Renal pelvis (tissue), 4 donors: ENCODE results near the gene MKNK1. TPM values are rescaled to one million over a fixed set of nuclear protein-coding genes. Genes with fewer than 3 reads are reported as not detected.

Experiments used
- DNase-seq: peaks from one replicate; pipeline ENCODE4 v3.0.0-alpha.2; 2013
- polyA plus RNA-seq, 3 donors: library from polyadenylated mRNA; unstranded; fragments of 120-200 nt; gene quantifications; one replicate each; pipeline ENCODE4 v1.2.1, GENCODE V29; 2013; ENCODE audit not compliant: insufficient read length in 3 of 3

MKNK1 gene
- polyA plus RNA-seq, 3 donors: 20.8 to 46.9 (median 42.0) TPM

DNA sequence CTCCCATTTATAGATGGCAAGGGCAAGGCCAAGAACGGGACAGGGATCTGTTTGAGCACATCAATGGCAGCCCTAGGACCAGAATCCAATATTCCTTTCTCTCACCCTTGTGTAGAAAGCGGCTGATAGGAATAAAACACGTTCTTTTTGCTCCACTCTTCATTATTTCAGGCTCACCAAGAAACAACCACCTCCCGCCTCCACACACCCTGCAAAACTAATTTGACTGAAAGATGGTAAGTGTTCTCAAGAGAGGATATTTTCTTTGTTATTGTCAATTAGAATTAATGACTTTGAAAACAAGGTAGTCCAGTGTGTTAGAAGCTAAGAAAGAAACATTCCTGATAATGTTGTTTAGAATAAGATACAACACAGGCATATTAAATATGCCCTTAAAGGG is 40.7 kb downstream of the MKNK1 start:
- no peak for DNase-seq

- no peak for DNase-seq
Observed at GRCh38 chr1:46562498-46562897, 41.6 kb downstream of the MKNK1 start.

GRCh38 chr1:46558966-46559365 is 45.1 kb downstream of the MKNK1 start:
- DNase-seq: no peak

GRCh38 chr1:46558141-46558963 is 45.7 kb downstream of the MKNK1 start:
- no peak for DNase-seq

GRCh38 chr1:46557403-46557802 is 46.7 kb downstream of the MKNK1 start:
- DNase-seq: no peak

- DNase-seq: no peak
Observed at GRCh38 chr1:46556822-46557221, 47.2 kb downstream of the MKNK1 start.

GRCh38 chr1:46555826-46556619 is 48.0 kb downstream of the MKNK1 start:
- DNase-seq: no peak

DNA sequence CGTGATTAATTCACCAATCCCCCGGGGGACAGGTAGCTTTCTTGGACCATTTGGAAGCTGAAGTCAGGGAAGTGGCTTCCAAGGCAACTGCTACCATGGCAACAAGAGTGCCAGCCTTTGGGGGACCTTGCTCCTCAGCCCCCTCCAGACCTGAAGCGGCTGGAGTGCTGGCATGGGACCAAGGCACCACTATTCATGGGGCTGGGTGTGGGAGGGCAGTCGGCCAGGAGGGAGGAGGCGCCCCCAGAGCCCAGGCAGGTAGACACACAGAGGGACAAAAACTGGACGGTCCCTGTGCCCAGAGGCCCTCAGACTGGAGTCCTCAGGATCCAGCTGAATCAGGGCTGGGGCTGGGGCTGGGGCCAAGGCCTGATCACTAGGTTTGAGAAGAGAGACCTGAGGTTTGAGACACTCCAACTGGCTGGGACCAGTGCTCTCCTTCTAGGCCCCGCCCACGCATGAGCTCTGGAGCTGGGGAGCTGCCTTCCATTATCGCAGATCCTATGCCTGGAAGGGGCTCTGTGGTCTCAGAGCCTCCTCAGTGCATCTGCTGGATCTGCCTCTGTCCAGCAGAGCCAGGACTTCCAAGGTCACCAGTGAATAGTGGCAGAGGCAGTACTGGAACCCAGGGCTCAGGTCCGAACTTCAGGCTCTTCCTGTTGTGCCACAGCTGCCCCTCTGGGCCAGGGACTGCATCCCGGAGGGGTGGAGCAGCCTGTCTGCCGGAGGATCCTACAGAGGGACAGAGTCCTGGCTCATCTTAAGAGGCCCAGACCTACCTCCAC is 49.3 kb downstream of the MKNK1 start:
- no peak for DNase-seq

- no peak for DNase-seq
Observed at GRCh38 chr1:46554236-46554596, 49.9 kb downstream of the MKNK1 start.

DNA sequence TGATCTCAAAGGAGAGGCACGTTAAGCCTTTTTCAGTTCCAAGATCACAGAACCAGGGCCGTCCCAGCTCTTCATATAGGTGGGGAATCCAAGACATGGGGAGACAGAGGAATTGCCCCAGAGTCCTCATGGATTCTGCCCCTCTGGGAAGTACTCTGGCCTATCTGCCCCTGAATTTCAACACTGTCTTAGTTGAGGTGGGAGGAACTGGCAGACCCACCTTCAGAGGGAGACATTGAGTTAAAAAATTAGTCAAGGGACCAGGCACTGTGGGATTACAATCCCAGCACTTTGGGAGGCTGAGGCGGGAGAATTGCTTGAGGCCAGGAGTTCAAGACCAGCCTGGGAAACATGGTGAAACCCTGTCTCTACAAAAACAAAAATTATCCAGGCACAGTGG is 50.6 kb downstream of the MKNK1 start:
- no peak for DNase-seq

GRCh38 chr1:46552357-46553237 is 51.5 kb downstream of the MKNK1 start:
- DNase-seq: no peak

DNA sequence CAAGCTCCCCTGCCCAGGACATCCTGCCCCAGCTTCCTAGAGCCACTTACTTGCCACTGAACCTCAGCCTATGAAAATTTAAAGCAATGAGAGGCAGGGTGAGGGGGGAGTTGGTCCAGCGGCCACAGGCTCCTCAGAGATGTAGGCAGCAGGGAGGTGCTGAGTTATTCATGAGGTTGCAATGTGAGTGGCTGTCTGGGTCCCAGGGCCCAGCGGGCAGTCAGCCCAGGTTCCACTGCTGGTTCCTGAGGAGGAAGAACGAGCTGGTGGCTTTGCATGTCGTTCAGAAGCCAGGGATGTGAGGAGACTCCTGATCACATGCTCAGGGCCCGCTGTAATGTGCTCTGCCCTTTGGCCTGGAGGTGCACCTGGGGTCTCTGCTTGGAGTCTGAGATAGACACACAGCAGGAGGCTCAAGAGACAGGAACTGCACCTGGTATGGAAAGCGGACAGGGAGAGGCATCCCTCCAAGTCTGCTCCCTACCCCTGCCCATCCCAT is 52.4 kb downstream of the MKNK1 start, which contains the start of gene KNCN:
TSS of gene KNCN (minus strand) at position 51 of the 499 bp plus-strand sequence. CDS start 432 bp downstream, outside the sequence.
- DNase-seq: no peak

- DNase-seq: no peak
Observed at GRCh38 chr1:46550751-46551231, 53.3 kb downstream of the MKNK1 start.

DNA sequence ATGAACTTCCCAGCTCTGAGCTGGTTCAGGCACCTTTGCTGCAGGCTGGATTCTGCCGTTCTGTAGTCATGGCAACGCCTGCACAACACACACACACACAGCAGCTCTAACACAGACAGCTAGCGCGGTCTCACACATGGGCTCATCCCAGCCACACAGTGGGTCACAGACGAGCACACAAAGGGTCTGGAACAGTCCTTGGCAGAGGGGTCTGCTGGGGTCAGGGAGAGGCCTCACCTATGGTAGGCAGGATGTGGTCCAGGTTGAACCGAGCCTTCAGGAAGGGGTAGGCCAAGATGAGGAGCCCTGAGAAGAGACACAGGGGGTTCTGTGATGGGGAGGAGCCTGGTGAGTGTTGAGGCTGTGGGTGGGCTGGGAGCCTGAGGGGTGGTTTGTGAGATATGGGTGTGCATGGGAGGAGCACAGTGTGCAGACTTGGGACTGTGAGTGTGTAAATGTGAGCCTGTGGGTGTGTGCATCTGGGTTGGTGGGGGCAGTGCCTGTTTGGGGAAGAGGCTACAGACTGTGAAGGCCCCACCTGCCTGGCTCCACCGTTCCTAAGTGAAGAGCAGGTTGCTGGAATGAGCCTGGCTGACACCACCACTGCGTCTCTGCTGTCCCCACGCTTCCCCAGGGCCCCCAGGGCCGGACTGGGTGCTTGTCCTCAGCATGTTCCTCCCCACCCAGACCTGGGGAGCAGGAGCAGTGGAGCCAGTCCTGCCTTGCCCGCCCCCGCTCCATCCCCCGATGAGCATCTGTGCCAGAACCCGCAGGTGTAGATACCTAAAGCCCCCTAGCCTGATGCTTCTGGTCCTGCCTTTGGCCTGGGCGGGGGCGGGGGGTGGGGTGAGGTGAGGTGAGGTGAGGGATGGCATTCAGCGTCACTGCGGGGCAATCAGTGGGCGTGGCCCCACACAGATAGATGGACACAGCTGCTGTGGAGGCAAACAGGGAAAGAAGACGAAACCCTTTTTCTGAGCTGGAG is 54.1 kb downstream of the MKNK1 start:
- no peak for DNase-seq

GRCh38 chr1:46547481-46548383 is 56.3 kb downstream of the MKNK1 start:
- DNase-seq: no peak

DNA sequence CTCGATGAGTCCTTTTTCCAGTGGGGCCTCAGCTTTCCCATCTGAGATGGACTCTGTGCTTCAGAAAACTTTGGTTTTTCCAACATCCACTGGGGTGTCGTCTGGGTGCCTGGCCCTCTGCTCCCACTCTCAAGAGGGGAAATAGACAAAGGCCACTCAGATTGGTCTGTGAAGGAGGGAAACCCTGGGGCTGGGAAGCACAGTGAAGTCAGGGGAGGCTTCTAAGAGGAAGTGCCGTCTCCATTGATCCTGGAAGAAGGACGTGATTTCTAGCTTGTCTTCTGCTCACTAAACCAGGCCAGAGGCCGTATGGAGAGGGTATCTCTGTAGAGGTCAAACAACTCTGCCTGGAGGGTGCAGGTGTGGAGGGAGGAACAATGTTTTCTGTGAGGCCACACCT is 57.9 kb downstream of the MKNK1 start:
- DNase-seq: no peak

DNA sequence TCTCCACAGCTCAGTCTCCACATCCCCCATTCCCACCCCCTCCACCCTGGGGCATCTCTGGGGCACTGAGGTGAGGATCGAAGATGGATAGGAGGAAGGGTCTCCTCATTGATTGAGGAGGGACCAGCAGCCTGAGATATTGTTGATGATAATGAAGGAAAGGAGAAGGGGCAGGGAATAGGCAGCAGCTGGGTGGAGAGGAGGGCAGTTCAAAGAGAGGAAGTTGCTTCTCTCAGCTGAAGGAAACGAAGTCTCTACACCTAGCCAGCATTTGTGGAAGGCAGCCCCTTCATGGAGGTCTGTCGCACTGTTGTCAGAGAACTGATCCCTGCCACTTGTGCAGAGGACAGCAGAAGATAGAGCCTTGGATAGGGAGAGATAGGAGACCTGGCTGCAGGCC is 58.3 kb downstream of the MKNK1 start:
- DNase-seq: no peak

DNA sequence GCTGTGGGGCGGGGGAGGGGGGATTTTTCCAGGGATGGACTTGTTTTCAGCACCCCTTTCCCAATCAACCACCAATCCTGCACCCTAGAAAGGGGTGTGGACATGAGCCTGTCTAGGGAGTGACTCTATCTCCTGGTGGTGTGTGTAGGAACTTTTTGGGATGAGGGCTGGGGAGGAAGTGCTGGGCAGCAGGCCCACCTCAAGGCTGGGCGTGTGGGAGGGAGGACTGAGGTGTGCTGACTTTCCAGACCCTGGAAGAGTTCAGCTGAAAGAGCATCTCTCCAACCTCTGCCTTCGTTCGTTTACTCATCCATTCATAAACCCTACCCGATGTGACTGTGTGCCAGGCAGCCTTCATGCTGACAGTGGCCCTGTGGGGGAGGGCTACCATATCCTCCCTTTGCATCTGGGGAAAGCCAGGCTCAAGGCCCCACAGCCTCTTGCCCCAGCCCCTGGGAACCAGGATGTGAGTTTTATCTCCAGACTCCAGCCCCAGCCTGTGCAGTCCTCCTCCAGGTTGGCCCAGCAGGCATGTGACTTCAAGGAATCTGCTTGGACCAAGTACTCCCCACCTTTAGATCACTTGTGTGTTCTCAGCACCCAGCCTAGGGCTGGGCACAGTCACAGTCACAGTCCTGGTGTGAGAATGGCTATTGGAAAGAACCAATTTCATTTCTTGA is 59.4 kb downstream of the MKNK1 start:
- no peak for DNase-seq
